ENCODE data around the gene NECAB2.

DNA sequence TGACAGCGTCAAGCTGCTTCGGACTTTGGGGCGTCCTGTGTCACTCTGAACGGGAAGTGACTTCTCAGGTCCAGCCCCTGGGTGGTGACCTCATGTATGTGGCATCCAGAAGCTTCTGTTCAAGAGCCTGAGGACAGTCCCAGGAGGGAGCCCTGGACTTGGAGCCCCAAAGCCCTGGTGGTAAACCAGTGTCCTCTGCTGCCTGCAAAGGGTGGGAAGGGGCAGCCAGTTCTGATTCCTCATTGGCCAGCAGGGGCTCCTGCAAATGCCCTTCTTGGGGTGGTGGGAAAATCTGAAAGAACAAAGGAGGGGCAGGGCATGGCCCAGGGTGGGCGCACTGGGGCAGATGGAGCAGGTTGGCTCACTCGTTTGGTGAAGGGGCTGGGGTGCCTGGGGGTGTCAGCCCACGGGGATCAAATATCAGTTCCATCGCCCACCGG lies 13.4 kb upstream of the NECAB2 start:
- no peak for TF ChIP-seq EZH2phosphoT487 (IDR thresholded peaks at IDR 0.05; ENCODE audit: low read length)
- TF ChIP-seq, protein P1, sequence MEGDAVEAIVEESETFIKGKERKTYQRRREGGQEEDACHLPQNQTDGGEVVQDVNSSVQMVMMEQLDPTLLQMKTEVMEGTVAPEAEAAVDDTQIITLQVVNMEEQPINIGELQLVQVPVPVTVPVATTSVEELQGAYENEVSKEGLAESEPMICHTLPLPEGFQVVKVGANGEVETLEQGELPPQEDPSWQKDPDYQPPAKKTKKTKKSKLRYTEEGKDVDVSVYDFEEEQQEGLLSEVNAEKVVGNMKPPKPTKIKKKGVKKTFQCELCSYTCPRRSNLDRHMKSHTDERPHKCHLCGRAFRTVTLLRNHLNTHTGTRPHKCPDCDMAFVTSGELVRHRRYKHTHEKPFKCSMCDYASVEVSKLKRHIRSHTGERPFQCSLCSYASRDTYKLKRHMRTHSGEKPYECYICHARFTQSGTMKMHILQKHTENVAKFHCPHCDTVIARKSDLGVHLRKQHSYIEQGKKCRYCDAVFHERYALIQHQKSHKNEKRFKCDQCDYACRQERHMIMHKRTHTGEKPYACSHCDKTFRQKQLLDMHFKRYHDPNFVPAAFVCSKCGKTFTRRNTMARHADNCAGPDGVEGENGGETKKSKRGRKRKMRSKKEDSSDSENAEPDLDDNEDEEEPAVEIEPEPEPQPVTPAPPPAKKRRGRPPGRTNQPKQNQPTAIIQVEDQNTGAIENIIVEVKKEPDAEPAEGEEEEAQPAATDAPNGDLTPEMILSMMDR (IDR thresholded peaks at IDR 0.05; ENCODE audit: low read length) = no peak
